GM19438 (cell line): ENCODE measurements around the gene PISD.

ENCODE experiments used
- ATAC-seq: cut with Tn5 transposase; IDR thresholded peaks from one replicate; pipeline ENCODE4 v1.9.1; 2021; ENCODE audit warnings: low read depth; ENCODE audit not compliant: unreplicated experiment

The PISD gene

DNA sequence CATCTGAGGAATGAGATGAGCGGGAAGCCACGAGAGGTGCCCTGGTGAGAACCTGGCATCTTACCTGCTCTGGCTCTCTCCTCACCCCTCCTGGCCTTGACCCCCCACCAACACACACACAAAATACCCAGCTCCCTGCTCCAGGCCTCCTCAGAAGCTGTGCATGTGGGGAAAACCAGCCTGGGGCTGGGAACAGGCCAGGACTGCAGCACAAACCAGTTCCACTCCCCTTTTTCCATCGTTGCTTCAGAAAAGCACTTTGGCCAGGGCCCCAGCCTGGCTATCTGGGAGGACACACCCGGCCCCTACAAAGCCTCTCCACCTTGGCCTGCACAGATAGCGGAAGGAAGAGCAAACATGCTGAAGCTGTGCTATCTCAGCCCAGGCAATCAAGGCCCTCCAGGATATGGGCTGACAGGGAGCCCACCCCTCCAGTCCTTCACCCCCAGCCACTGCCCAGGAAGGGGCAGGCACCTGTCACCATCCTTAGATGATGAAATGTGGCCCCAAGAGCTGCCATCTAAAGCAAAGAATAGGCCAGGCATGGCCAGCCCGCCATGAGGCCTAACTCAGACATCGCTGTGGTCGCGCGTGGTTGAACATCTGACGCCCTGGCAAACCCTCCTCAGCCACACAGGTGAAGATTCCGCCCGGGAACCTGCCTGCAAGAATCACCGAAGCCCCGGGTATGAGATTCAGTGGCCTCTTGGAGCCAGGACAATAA, 35.4 kb downstream of the PISD start:
- no peak for ATAC-seq

DNA sequence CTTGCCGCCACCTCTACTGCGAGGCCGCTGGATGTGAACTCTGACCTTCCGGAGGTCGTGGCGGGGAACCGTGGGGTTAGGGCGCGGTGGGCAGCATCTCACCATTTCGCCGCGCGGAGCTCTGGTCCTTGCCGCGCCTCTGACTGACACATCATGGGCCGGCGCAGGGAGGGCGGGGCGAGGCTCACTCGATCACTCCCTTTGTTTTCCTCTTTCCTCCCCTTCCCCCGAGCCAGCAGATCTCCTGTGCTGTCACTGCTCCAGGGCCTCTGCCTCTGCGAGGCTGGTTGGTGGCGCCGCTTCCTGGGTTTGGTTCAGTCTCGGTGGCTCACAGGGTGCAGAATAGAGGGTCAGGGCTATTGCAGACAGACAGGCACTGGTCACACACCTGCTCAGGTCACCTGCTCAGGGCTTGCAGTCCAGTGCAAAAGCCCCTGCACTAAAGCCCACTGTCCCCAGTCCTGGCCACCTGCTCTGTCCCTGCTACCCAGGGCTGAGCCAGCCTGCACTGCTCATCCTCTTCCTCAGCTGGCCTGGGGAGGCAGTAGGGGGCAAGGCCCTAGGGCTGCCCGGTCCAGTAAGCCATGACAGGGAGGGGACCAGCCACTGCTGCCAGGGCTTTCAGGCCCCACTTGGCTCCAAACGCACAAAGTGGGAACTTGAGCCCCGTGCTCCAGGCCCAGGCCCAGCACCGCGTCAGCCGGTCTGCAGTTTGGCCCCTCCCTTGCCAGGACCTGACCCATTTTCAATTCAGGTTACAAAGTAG, 36.2 kb downstream of the PISD start:
- no peak for ATAC-seq

DNA sequence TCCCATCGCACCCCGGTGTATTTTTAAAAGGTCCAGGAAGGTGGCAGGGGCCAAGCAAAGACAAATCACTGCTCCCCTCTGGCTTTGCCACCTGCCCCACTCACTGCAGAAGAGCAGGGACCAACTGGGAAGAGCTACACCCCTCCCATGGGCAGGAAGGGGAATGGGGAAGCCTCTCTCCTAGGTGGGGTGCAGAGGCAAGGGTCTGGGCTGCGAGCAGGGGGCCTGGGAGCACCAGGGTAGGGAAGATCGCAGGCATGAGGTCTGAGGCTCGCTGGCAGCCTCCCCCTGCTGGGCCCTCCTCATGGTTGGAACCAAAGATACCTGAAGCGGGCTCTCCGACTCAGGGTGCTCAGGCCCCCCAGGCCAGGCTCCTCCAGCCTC, 36.8 kb downstream of the PISD start:
- no peak for ATAC-seq

DNA sequence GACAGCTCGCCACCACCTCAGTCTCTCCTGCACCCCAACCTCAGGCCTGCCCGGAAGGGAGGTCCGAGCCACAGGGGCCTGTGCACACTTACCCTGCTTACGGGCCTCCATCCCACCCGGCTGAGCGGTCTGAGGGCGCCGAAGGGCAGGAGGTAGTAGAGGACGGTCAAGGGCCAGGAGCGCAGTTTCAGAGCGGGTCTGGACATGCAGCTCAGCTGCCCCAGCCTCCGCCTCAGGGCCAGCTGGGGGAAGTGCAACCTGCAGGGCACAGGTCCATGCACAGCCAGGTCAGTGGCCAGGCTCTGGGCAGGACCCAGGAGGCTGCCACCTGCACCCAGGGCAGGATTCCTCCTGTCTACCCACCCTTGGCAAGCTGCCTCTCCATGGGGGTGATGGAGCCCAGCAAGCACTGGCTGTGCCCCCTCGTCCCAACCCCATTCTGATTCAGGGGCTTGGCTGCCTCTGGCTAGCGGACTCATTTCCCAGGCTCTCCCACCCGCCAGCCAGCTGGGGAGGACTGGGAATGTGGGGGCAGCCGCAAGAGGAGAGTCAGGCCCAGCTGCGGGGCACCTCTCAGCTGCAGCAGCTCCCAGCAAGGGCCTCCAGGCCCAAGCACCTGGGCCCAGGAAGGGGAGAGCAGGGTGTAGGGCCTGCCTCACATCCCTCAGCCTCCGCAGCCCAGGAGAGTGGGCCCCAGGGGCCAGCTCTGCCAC, 38.3 kb downstream of the PISD start:
- no peak for ATAC-seq

DNA sequence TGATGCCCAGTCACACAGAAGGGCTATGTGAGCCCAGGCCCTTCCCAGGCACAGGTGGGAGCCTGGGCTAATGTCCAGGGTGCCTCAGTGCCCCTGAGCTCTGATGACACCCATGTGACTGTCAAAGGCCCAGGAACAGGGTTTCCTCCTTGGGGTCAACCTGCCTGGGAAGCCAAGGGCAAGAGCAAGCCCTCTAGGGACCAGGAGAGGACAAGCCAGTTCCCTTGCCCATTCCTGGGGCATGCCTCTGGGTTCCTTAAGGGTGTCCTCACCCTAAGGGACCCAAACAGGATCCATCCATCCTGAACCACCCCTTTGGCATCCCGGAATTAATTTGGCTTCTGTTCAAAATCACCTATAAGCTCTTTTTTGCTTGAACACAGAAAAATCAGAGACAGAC, 39.0 kb downstream of the PISD start:
- ATAC-seq = no peak

DNA sequence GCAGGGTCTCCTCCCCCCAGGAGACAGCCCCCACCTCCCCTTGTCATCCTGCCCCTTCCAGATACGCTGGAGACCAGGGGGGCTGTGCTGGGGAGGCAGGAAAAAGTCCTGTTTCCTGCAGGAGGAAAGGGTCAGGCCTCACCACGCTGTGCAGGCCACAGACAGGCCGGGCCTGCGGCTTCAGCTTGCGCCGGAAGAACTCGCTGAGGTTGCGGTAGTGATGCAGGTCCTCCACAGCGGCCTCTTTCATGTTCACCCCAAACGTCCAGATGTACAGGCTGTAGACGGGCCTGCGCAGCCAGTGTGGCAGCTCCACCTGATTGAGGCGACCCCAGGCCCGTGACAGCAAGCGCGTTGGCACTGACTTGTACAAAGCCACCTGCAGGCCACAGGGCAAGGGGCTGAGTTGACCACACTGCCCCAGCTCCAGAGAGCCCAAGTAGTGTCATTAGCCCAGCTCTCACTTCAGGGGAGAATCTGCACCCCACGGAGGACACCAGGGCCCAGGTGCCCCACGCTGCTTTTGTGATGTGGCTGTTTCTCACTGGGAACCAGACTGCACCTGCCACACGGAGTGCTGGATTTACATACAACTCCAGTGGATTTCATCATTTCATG, 40.4 kb downstream of the PISD start:
- no peak for ATAC-seq

DNA sequence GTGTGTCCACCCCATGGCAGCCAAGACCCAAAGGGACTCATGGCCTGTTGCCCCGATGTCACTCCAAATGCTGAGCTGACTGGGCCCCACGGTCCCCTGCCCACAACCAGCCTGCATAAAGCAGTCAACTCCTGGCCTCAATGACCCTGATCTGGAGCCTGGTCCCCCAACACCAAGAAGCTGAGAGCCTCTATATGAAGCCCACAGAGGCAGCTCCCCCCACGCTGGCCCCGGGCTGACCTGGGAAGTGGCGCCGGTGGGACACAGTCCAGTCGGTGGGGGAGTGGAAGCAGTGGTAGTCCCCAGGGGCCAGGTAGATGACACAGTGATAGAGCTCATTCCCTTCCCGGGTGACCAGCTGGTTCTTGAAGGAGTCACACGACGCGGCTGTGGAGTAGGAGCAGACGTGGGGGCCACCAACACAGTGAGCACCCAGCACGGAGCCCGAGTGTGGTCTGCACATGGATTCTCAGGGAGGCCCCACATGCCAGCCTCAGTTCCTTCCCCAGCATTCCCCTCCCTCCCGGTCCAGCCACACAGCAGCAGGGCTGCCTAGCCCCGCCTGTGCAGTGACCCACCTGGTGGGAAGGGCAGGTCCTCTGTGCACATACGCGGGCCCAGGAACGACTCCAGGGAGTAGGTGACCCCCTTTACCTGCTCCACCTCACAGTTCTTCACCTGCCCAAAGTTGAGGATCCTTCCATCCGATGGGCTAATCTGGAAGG, 41.1 kb downstream of the PISD start:
- no peak for ATAC-seq

DNA sequence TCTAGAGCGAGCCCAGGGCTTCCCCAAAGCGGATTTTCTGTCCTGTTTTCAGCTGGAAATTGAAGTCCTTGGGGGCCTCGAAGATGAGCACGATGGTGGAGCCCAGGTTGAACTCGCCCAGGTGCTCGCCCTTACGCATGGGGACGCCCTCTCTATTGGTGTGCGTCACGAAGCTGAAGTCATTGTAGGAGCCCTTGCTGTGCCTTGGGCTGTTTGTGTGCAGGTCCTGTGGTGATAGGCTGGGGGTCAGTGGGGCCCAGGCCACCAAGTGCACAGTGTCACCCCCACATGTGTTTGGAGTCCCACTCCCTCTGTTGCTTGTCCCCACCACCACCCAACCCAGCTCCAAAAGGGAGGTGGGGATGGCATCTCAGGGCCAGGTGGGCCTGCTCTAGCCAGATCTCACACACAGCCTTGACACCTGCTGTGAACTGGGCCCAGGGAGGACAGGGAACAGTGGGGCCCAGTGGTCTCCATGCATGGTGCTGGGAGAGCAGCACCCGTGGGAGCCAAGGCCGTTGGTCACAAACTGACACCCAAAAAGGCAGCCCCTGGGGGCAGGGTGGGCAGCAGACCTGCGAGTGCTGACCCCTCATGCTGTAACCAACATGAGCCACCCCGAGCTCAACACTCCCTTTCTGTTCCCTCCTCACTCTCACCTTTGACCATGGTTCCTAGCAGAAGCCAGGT, 42.3 kb downstream of the PISD start:
- no peak for ATAC-seq

DNA sequence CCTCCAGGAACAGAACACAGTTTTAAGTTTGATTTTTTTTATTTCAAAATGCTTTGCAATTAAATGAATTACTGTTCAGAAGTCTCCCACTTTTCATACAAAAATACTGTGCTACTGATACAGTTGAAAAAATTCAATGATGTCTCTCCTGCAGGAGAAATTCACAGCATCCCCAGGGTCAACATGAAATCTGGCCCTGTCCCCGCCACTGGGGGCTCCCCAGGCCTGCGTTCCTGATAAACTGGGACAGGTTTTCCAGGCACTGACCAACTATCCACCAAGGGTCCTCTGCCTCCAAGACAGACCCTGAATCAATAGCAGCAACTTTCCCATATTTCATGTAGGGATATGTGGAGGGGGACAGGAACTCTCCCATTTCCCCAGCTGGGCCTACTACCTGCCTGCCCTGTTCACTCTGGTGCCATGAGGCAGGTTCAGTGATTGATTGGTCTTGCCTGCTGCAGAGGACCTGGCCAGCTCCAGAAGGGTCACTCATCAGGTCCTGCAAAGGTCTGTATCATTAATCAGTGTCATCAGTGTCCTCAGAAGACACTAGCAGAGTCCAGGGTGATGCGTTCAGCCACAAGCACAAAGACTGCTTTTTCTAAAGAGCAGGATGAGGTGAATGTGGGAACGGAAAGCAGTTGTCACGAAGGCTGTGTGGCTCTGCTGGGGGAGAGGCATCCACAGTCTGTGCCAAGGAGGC, 43.4 kb downstream of the PISD start:
- ATAC-seq = no peak

DNA sequence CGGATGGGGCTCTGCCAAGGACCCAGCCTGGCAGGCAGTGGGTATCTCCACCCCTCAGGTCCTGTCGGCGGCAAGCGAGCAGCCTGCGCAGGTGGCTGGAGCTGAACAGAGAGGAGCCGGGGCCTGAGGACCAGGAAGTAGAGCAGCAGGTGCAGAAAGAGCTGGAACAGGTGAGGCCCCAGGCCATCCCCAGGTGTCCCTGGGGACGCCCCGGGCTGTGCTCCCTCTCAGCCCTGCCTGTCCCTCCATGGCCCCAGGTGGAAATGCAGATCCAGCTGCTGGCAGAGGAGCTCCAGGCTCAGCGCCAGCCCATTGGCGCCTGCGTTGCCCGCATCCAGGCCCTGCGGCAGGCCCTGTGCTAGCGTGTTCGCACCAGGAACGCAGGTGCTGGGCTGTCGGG, 44.0 kb downstream of the PISD start:
- ATAC-seq = no peak

DNA sequence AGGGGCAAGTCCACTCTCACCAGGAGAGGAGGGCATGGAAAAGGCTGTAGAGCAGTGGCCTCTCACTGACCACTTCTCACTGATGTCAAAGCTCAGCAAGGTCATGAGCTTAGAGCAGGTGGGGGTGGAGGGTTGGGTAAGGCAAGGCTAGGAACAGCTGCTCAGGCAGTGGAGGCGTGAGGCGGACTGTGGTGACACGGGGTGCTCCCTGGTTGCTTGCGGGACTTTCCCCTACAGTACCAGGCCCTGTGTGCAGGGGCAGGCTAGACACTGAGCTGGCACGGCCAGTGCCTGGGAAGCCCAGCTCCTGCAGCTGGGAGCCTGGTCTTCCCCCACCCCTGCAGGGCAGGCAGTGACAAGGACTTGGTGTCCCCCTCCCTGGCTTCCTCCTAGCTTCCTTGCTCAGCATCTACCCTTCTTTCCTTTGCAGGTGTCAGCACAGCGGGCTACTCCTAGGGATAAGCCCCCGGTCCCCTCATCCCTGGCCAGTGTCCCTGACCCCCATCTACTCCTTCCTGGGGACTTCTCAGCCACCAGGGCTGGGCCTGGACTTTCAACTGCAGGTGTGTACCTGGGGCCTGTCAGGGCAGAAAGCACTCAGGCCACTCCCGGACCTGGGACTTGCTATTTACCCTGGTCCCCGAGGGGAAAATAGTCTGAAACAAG, 45.6 kb downstream of the PISD start:
- peak; percentile 70 for ATAC-seq

DNA sequence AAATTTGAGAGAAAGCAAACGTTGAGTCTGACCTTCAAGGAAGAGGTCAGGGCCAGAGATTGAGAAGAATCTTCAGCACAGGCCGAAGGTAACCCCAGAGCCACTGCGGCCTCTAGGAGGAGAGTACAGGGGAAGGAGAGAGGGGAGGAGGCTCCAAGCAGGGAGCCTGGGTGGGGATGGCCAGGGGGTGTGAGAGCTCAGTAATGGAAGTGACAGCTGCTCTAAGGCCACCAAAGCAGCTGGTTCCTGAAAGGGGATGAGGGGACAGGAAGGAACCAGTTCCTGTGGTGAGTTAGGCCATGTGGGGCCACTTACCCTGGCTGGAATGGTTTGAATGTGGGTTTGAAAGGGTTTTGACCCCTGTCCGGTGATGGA, 46.1 kb downstream of the PISD start:
- ATAC-seq = no peak

DNA sequence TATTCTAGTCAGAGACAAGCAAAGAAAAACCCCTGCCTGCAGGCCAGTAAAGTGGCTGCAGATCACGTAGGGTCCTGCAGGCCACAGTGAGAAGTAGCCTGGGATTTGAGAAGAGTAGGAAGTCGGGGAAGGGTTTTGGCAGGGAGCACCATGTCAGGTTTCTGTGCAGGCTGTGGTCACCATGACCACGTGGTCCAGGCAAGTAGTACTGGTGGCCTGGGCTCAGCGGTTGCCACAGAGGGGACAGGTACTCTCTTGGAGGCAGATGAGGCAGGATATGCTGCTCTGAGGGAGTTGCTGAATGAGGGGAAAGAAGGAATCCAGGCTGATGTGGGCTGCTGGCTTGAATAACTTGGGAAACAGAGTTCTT, 46.5 kb downstream of the PISD start:
- ATAC-seq = no peak

DNA sequence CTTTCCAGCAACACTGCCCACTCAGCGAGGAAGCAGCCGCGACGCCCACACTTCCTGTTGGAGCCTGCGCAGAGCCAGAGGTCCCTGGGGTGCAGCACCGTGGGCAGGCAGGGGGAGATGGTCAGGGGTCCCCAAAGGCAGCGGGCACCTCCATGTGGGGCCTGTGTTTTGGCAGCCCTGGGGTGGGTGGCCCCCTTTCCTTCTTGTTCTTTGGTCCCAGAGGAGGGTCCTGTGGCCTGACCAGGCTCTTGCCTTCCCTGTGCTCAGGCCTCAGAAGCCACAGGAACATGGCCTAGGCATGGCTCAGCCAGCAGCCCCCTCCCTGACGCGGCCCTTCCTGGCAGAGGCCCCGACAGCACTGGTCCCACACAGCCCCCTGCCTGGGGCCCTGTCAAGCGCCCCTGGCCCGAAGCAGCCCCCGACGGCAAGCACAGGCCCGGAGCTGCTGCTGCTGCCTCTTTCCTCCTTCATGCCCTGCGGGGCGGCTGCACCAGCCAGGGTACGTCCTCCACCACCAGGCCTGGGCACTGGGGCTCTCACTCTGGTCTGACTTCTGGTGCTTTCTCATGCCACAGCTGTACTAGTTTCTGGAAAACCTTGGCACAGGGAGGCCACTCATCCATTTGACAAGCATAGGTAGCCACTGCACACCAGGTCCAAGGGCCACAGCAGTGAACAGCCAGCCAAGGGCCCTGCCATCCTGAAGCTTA, 47.1 kb downstream of the PISD start:
- no peak for ATAC-seq

DNA sequence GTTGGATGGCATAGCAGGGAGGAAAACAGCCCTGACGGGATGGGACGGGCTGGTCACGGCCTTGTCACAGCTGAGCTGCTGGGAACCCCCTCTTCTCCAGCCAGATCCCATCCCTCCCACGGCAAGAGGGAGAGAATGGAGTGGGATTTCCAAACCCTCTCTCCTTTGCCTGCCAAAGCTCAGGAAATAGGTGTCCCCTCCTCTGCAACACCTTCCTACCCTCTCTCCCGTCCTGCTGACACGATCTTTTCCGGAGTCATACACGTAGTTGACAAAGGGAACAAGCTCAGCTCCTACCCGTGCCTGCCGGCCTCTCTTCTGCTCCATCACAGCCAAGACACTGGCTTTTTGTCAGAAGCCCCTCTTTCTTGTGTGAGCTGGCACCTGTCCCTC, 48.1 kb downstream of the PISD start:
- no peak for ATAC-seq

DNA sequence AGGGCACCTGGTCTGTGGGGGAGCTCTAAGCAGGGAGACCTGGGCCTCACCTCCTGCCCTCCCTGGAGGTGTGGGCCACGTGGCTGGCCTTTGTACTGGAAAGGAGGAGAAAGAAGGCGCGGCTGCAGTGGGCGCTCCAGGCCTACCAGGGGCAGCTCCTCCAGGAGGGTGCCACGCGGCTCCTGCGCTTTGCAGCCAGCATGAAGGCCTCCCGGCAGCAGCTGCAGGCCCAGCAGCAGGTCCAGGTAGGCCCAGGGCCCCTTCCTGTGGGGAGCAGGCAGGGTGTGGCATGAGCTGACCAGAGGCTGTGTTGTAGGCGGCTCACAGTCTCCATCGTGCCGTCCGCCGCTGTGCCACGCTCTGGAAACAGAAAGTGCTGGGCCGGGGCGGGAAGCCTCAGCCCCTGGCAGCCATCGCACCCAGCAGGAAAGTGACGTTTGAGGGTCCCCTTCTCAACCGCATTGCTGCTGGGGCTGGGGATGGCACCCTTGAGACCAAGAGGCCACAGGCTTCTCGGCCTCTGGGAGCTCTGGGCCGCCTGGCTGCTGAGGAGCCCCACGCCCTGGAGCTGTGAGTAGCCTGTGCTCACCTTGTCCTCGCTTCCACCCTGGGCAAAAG, 48.6 kb downstream of the PISD start:
- no peak for ATAC-seq

DNA sequence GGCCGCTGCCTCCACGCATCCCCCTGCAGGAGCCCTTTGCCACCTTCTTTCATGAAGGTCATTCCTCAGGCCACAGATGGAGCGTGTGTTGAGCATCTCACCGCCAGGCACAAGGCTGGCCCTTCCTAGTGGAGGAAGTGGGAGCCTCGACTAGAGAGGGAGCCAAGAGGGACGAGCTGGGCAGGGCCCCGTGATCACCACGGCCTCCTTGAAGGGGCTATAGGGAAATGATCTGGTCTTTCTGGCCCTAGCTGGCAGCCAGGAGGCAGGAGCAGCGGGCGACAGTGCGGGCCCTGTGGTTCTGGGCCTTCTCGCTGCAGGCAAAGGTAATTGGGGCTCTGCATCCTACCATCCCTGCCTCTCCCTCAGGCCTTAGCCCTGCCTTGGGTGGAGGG, 49.1 kb downstream of the PISD start:
- ATAC-seq = no peak
